Keratinocyte (primary cell): ENCODE measurements around the gene ID1.
A peak's percentile ranks its signal among the peaks of the same experiment; 100 is the strongest.

Source experiments
- CTCF ChIP-seq, 3 experiments: IDR thresholded peaks in 1 of 3; conservative IDR thresholded peaks in 1 of 3; optimal IDR thresholded peaks in 1 of 3; 2 replicates in 2 of 3; 3 replicates in 1 of 3; pipeline versions ENCODE3 to v1.5.1; 2011; ENCODE audit warnings: low read length in 3 of 3, mild to moderate bottlenecking in 3 of 3, moderate library complexity in 2 of 3, control low read depth in 1 of 3, inconsistent platforms in 1 of 3; ENCODE audit not compliant: insufficient read depth in 2 of 3; ENCODE audit errors: extremely low read depth in 1 of 3
- EZH2 ChIP-seq: IDR thresholded peaks from one replicate; pipeline ENCODE4 v1.6.1; 2012; ENCODE audit warnings: inconsistent platforms, mild to moderate bottlenecking, low read length, moderate library complexity

GRCh38 chr20:31602779-31603441, 2.2 kb upstream of the ID1 start:
- peak in 1 of 3 experiments; percentile 0 for TF ChIP-seq CTCF (optimal IDR thresholded peaks at IDR 0.05 in 1 of 3, IDR thresholded peaks at IDR 0.05 in 1 of 3, conservative IDR thresholded peaks at IDR 0.05 in 1 of 3; ENCODE audit: extremely low read depth in 1 of 3, insufficient read depth in 2 of 3, low read length in 3 of 3)
- no peak for TF ChIP-seq EZH2
